Neural progenitor cell (in vitro differentiated cells): ENCODE measurements around the gene LRP1B.

ENCODE experiments used
- CTCF ChIP-seq: fragments of 200-600 bp; sonication (generic); IDR thresholded peaks from 2 replicates; pipeline ENCODE4 v1.5.1; 2017; ENCODE audit warnings: antibody characterized with exemption, mild to moderate bottlenecking
- EZH2 ChIP-seq: fragments of 200-600 bp; sonication (generic); IDR thresholded peaks from 2 replicates; pipeline ENCODE4 v1.6.1; 2017; ENCODE audit warnings: antibody characterized with exemption, mild to moderate bottlenecking, moderate library complexity

GRCh38 chr2:140747665-140748064, 1383.2 kb downstream of the LRP1B start:
- no peak for TF ChIP-seq CTCF
- TF ChIP-seq EZH2 = no peak
